ENCODE data around the gene EML1.

Gene EML1

GRCh38 chr14:99971941-99972747 is 178.9 kb downstream of the EML1 start:
- peak in 1 of 2 donors; percentile 12 for DNase-seq

GRCh38 chr14:99972748-99973466 is 179.7 kb downstream of the EML1 start:
- no peak for DNase-seq

GRCh38 chr14:99975190-99975589 is 182.0 kb downstream of the EML1 start:
- DNase-seq: no peak

GRCh38 chr14:99976021-99976420 is 182.8 kb downstream of the EML1 start:
- no peak for DNase-seq

- no peak for DNase-seq
Observed at GRCh38 chr14:99976681-99977080, 183.5 kb downstream of the EML1 start.

- no peak for DNase-seq
Observed at GRCh38 chr14:99980299-99980698, 187.1 kb downstream of the EML1 start.

- no peak for DNase-seq
Observed at GRCh38 chr14:99981806-99982205, 188.6 kb downstream of the EML1 start.

- DNase-seq: peak; percentile 46 to 63
Observed at GRCh38 chr14:99982537-99983250, 189.5 kb downstream of the EML1 start.

- DNase-seq: no peak
Observed at GRCh38 chr14:99983251-99984015, 190.2 kb downstream of the EML1 start.

GRCh38 chr14:99984036-99984435 is 190.8 kb downstream of the EML1 start:
- no peak for DNase-seq

GRCh38 chr14:99986396-99986795 is 193.2 kb downstream of the EML1 start:
- DNase-seq: no peak

GRCh38 chr14:99989032-99989431 is 195.8 kb downstream of the EML1 start:
- no peak for DNase-seq

- DNase-seq: no peak
Observed at GRCh38 chr14:99990268-99991170, 197.3 kb downstream of the EML1 start.

GRCh38 chr14:99991331-99991730 is 198.1 kb downstream of the EML1 start:
- no peak for DNase-seq

Measured in stimulated activated CD4-positive, alpha-beta T cell treated with anti-CD3 and anti-CD28 coated beads, Interleukin-2, amount 100 ng/mL, for 48 hours (primary cell).